K562 (cell line): ENCODE results near the gene ZC3H12C. TPM values are rescaled to one million over a fixed set of nuclear protein-coding genes. Genes with fewer than 3 reads are reported as not detected.

Source experiments
- FOSL1 ChIP-seq: fragments of 200-800 bp; sonication (Bioruptor generic); conservative IDR thresholded peaks from 2 replicates; pipeline ENCODE4 v1.6.1; 2016; ENCODE audit warnings: missing genetic modification characterization, missing compliant biosample characterization
- FUS ChIP-seq: fragments of 200-400 bp; formaldehyde crosslinking; optimal IDR thresholded peaks from 2 replicates; pipeline ENCODE3; 2017; ENCODE audit warnings: low read depth, low read length
- MYNN ChIP-seq, 2 experiments: sonication (generic); formaldehyde crosslinking in 1 of 2; IDR thresholded peaks; 2 replicates each; pipeline versions ENCODE4 v1.5.0 to v1.6.1; 2016 to 2020; ENCODE audit warnings: antibody characterized with exemption in 1 of 2, missing genetic modification reagents in 1 of 2
- TARDBP ChIP-seq: fragments of 450-650 bp; IDR thresholded peaks from 2 replicates; pipeline ENCODE4 v1.6.1; 2016
- ZNF174 ChIP-seq: fragments of 250-450 bp; sonication (Bioruptor Pico); IDR thresholded peaks from 2 replicates; pipeline ENCODE4 v1.4.0; 2020; ENCODE audit warnings: mild to moderate bottlenecking
- ZNF589 ChIP-seq: fragments of 200-800 bp; sonication (Bioruptor generic); IDR thresholded peaks from 2 replicates; pipeline ENCODE4 v1.6.1; 2016; ENCODE audit warnings: low read depth, missing genetic modification characterization, missing compliant biosample characterization
- polyA plus RNA-seq, 8 experiments: library from polyadenylated mRNA; depleted of rRNA in 4 of 8; stranded (reverse) in 5 of 8; unstranded in 3 of 8; fragments of >200 nt; fragmentation: Nextera tagmentation in 2 of 8; fragmentation: Illumina TruSeq in 1 of 8; extraction: Ambion mirVana in 2 of 8; extraction: Trizol in 1 of 8; gene quantifications; 2 replicates each; pipeline versions ENCODE4 v1.2.1 to v1.2.3, GENCODE V29; 2011 to 2014; ENCODE audit warnings: inconsistent platforms in 1 of 8, missing spikeins in 1 of 8
- total RNA-seq, 7 experiments: library from RNA; depleted of rRNA in 6 of 7; stranded (reverse); fragments of >200 nt in 6 of 7; fragmentation: Illumina TruSeq in 2 of 7; extraction: Trizol in 2 of 7; gene quantifications; 2 replicates each; pipeline versions ENCODE4 v1.2.1 to v1.2.3, GENCODE V29; 2011 to 2021; ENCODE audit warnings: low replicate concordance in 1 of 7
- TF ChIP-seq, protein P1 (sequence below): fragments of 450-650 bp; IDR thresholded peaks from 2 replicates; pipeline ENCODE4 v1.6.1; 2016; ENCODE audit warnings: mild to moderate bottlenecking, moderate library complexity
- TF ChIP-seq, protein P2 (sequence below): sonication (generic); formaldehyde crosslinking; IDR thresholded peaks from 2 replicates; pipeline ENCODE4 v1.8.1; 2023; ENCODE audit warnings: mild to moderate bottlenecking, missing genetic modification reagents, moderate library complexity
- TF ChIP-seq, protein P3 (sequence below): fragments of 450-650 bp; IDR thresholded peaks from 2 replicates; pipeline ENCODE4 v1.6.1; 2016; ENCODE audit warnings: low read depth, mild to moderate bottlenecking, moderate library complexity

ZC3H12C gene
- total and polyA plus RNA-seq, 9 of the 15 experiments (the other 6 are each of a cell fraction or from before 2014, with no cell fraction given), result 0.56 to 5.9 (median 3.3) TPM

DNA sequence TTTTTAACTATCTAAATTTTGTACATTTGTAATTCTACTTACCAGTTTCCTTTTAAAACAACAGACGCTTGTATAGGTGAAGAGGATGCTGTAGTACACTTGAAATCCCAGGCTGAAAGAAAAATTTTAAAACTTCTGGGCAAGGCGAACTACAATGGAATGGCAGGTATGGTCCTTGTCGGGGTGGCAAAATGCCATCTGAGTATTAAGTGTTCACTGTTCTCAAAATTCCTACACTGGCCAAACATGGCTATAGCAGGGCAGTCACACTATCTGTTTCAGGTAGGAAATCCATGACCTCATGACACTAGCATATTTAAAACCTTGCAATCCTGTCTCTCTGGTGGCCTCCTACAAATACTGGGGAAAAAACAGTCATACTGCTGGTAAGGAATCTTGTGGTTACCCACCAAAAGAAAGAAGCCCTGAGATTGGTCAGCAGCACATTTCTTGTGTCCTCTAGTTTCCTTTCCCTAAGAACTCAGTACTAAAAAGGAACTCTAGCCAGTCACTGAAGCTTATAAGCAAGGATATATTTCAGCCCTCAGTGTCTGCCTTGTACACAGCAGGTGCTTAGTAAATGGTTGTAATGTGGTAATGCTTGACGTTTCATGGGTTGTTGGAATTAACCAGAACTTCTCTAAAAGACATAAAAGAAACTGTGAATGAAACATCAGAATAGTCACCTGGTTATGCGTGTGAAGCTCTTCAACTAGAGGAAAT is 5.2 kb upstream of the ZC3H12C start (continued):
- TF ChIP-seq, protein P1, sequence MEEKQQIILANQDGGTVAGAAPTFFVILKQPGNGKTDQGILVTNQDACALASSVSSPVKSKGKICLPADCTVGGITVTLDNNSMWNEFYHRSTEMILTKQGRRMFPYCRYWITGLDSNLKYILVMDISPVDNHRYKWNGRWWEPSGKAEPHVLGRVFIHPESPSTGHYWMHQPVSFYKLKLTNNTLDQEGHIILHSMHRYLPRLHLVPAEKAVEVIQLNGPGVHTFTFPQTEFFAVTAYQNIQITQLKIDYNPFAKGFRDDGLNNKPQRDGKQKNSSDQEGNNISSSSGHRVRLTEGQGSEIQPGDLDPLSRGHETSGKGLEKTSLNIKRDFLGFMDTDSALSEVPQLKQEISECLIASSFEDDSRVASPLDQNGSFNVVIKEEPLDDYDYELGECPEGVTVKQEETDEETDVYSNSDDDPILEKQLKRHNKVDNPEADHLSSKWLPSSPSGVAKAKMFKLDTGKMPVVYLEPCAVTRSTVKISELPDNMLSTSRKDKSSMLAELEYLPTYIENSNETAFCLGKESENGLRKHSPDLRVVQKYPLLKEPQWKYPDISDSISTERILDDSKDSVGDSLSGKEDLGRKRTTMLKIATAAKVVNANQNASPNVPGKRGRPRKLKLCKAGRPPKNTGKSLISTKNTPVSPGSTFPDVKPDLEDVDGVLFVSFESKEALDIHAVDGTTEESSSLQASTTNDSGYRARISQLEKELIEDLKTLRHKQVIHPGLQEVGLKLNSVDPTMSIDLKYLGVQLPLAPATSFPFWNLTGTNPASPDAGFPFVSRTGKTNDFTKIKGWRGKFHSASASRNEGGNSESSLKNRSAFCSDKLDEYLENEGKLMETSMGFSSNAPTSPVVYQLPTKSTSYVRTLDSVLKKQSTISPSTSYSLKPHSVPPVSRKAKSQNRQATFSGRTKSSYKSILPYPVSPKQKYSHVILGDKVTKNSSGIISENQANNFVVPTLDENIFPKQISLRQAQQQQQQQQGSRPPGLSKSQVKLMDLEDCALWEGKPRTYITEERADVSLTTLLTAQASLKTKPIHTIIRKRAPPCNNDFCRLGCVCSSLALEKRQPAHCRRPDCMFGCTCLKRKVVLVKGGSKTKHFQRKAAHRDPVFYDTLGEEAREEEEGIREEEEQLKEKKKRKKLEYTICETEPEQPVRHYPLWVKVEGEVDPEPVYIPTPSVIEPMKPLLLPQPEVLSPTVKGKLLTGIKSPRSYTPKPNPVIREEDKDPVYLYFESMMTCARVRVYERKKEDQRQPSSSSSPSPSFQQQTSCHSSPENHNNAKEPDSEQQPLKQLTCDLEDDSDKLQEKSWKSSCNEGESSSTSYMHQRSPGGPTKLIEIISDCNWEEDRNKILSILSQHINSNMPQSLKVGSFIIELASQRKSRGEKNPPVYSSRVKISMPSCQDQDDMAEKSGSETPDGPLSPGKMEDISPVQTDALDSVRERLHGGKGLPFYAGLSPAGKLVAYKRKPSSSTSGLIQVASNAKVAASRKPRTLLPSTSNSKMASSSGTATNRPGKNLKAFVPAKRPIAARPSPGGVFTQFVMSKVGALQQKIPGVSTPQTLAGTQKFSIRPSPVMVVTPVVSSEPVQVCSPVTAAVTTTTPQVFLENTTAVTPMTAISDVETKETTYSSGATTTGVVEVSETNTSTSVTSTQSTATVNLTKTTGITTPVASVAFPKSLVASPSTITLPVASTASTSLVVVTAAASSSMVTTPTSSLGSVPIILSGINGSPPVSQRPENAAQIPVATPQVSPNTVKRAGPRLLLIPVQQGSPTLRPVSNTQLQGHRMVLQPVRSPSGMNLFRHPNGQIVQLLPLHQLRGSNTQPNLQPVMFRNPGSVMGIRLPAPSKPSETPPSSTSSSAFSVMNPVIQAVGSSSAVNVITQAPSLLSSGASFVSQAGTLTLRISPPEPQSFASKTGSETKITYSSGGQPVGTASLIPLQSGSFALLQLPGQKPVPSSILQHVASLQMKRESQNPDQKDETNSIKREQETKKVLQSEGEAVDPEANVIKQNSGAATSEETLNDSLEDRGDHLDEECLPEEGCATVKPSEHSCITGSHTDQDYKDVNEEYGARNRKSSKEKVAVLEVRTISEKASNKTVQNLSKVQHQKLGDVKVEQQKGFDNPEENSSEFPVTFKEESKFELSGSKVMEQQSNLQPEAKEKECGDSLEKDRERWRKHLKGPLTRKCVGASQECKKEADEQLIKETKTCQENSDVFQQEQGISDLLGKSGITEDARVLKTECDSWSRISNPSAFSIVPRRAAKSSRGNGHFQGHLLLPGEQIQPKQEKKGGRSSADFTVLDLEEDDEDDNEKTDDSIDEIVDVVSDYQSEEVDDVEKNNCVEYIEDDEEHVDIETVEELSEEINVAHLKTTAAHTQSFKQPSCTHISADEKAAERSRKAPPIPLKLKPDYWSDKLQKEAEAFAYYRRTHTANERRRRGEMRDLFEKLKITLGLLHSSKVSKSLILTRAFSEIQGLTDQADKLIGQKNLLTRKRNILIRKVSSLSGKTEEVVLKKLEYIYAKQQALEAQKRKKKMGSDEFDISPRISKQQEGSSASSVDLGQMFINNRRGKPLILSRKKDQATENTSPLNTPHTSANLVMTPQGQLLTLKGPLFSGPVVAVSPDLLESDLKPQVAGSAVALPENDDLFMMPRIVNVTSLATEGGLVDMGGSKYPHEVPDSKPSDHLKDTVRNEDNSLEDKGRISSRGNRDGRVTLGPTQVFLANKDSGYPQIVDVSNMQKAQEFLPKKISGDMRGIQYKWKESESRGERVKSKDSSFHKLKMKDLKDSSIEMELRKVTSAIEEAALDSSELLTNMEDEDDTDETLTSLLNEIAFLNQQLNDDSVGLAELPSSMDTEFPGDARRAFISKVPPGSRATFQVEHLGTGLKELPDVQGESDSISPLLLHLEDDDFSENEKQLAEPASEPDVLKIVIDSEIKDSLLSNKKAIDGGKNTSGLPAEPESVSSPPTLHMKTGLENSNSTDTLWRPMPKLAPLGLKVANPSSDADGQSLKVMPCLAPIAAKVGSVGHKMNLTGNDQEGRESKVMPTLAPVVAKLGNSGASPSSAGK, result no peak
- TF ChIP-seq ZNF174 (CRISPR knock-in tag) (no peak), FUS (no peak), ZNF589 (no peak), FOSL1 (tag) (no peak), TARDBP (no peak), MYNN (IDR thresholded peaks at IDR 0.05) (no peak), MYNN (CRISPR knock-in tag; IDR thresholded peaks at IDR 0.05) (no peak)
- TF ChIP-seq, protein P2, sequence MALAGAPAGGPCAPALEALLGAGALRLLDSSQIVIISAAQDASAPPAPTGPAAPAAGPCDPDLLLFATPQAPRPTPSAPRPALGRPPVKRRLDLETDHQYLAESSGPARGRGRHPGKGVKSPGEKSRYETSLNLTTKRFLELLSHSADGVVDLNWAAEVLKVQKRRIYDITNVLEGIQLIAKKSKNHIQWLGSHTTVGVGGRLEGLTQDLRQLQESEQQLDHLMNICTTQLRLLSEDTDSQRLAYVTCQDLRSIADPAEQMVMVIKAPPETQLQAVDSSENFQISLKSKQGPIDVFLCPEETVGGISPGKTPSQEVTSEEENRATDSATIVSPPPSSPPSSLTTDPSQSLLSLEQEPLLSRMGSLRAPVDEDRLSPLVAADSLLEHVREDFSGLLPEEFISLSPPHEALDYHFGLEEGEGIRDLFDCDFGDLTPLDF (CRISPR knock-in tag), result no peak
- TF ChIP-seq, protein P3, sequence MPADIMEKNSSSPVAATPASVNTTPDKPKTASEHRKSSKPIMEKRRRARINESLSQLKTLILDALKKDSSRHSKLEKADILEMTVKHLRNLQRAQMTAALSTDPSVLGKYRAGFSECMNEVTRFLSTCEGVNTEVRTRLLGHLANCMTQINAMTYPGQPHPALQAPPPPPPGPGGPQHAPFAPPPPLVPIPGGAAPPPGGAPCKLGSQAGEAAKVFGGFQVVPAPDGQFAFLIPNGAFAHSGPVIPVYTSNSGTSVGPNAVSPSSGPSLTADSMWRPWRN, result no peak
